Subcutaneous abdominal adipose tissue (tissue), 5 donors: Measurements from ENCODE around the gene SLC16A7.

ENCODE experiments used
- H3K27ac ChIP-seq: one replicate; pipeline ENCODE4 v1.7.0; 2013; ENCODE audit warnings: low read depth, mild to moderate bottlenecking, inconsistent platforms, low read length, moderate library complexity
- H3K27me3 ChIP-seq, 5 donors: one replicate each; pipeline ENCODE4 v1.7.0; 2013; ENCODE audit warnings: low read length in 5 of 5, inconsistent platforms in 1 of 5; ENCODE audit not compliant: control insufficient read depth in 5 of 5, insufficient read depth in 4 of 5
- H3K36me3 ChIP-seq, 5 donors: one replicate each; pipeline ENCODE4 v1.7.0; 2013; ENCODE audit warnings: low read length in 5 of 5; ENCODE audit not compliant: control insufficient read depth in 5 of 5, insufficient read depth in 5 of 5
- H3K4me1 ChIP-seq, 5 donors: one replicate each; pipeline ENCODE4 v1.7.0; 2013; ENCODE audit warnings: low read length in 5 of 5, mild to moderate bottlenecking in 3 of 5, moderate library complexity in 1 of 5; ENCODE audit not compliant: control insufficient read depth in 5 of 5, insufficient read depth in 5 of 5
- H3K4me3 ChIP-seq, 5 donors: one replicate each; pipeline ENCODE4 v1.7.0; 2013; ENCODE audit warnings: low read length in 5 of 5, low read depth in 1 of 5
- H3K9ac ChIP-seq, 5 donors: one replicate each; pipeline ENCODE4 v1.7.0; 2013; ENCODE audit warnings: low read length in 5 of 5, mild to moderate bottlenecking in 4 of 5, moderate library complexity in 3 of 5
- H3K9me3 ChIP-seq, 5 donors: one replicate each; pipeline ENCODE4 v1.7.0; 2013; ENCODE audit warnings: low read length in 5 of 5; ENCODE audit not compliant: control insufficient read depth in 5 of 5
- donor health status: healthy.
- donor health status: healthy.
- donor health status: healthy.
- donor health status: healthy.
- donor health status: healthy.

Gene SLC16A7

DNA sequence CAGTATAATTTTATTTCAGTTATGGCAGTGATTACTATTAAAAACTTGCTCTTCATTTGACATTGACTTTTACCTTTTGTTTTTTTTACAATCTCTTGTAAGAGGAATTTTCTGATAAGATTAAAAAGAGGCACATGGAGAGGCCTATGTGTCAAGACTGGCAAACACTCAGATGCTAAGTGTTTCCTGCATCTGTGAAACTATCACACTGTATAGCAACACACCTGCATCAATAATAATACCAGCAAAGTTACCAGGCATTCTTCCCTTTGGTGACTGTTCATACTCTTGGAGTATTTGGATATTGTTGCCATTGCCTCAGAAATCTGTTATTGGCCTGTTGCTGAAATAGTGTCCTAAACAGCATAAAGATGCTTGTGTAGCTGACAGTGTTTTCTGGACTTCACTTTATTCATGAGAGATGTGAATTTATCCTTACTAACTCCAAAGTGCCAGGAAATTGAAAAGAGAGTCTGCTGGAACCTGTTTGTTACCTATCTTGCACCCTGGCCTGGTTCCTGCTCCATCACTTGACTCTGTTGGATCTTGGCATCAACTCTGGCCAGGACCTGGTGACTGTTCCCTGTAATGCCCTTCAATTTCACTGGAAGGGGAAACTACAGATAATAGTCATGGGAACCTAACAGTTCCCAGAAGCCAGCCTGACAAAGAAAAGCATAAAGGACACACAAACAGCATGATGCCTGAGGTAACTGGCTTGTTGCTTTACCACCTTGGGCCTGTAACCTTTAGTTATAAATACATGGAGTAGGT is 19.8 kb downstream of the SLC16A7 start:
- peaks cover 0 to 8% (median under 1%) of the 10 kb centered on the region in 5 donors for H3K4me1 ChIP-seq
- no peaks in the 10 kb centered on the region for H3K27me3 ChIP-seq
- no peak overlapping the region for H3K4me3 ChIP-seq
- no peak overlapping the region for H3K27ac ChIP-seq
- peaks cover 0 to 13% (median 6%) of the 10 kb centered on the region in 5 donors for H3K36me3 ChIP-seq
- H3K9me3 ChIP-seq, result peaks cover 0 to 24% (median 9%) of the 10 kb centered on the region in 5 donors
- no peak overlapping the region for H3K9ac ChIP-seq

GRCh38 chr12:59619461-59620240 is 23.8 kb downstream of the SLC16A7 start:
- Histone ChIP-seq H3K4me1 (peaks cover 0 to 8% (median 6%) of the 10 kb centered on the region in 5 donors), H3K9me3 (no peaks in the 10 kb centered on the region), H3K27ac (no peak overlapping the region), H3K36me3 (no peaks in the 10 kb centered on the region), H3K9ac (no peak overlapping the region), H3K4me3 (no peak overlapping the region), H3K27me3 (no peaks in the 10 kb centered on the region)

- Histone ChIP-seq H3K9me3 (no peaks in the 10 kb centered on the region), H3K36me3 (no peaks in the 10 kb centered on the region), H3K4me3 (peak overlapping the region in 1 of 5 donors; percentile 1), H3K27ac (no peak overlapping the region), H3K9ac (no peak overlapping the region), H3K4me1 (peaks cover 0 to 14% (median 6%) of the 10 kb centered on the region in 5 donors), H3K27me3 (no peaks in the 10 kb centered on the region)
Measured at GRCh38 chr12:59620326-59620725, 24.5 kb downstream of the SLC16A7 start.

- no peaks in the 10 kb centered on the region for H3K27me3 ChIP-seq
- peaks cover 0 to 23% (median 6%) of the 10 kb centered on the region in 5 donors for H3K4me1 ChIP-seq
- no peaks in the 10 kb centered on the region for H3K9me3 ChIP-seq
- no peak overlapping the region for H3K4me3 ChIP-seq
- H3K36me3 ChIP-seq, result no peaks in the 10 kb centered on the region
- H3K27ac ChIP-seq, result no peak overlapping the region
- no peak overlapping the region for H3K9ac ChIP-seq
Measured at GRCh38 chr12:59624732-59625460, 29.1 kb downstream of the SLC16A7 start.

- Histone ChIP-seq H3K27me3 (no peaks in the 10 kb centered on the region), H3K36me3 (no peaks in the 10 kb centered on the region), H3K9ac (no peak overlapping the region), H3K9me3 (no peaks in the 10 kb centered on the region), H3K4me1 (peaks cover 0 to 33% (median 0%) of the 10 kb centered on the region in 5 donors), H3K4me3 (no peak overlapping the region), H3K27ac (no peak overlapping the region)
Measured at GRCh38 chr12:59626382-59626781, 30.6 kb downstream of the SLC16A7 start.

- H3K9me3 ChIP-seq, result no peaks in the 10 kb centered on the region
- H3K36me3 ChIP-seq, result no peaks in the 10 kb centered on the region
Measured at GRCh38 chr12:59627582-59627981, 31.8 kb downstream of the SLC16A7 start.

DNA sequence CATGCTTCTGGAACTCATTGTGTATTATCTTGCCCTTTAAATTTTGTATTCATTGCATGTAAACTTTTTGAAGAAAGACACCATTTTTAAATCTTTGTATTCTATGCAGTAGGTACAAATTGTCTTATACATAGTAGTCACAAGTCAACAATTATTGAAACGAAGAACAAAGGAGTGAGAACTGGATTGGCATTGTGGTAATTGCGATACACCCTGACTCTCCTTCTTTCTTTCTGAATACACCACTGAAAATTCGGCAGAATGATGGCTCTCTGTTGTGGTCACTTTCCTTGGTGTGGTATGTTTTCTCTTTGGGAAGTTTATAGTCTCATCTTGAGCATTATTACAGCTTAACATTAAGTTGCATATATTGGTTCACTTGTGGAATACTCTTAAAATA is 34.1 kb downstream of the SLC16A7 start:
- H3K9me3 ChIP-seq, result no peaks in the 10 kb centered on the region
- no peaks in the 10 kb centered on the region for H3K27me3 ChIP-seq
- H3K27ac ChIP-seq, result peak overlapping the region; percentile 19
- no peak overlapping the region for H3K9ac ChIP-seq
- H3K36me3 ChIP-seq, result no peaks in the 10 kb centered on the region
- no peak overlapping the region for H3K4me3 ChIP-seq
- H3K4me1 ChIP-seq, result peaks cover 0 to 54% (median 12%) of the 10 kb centered on the region in 5 donors

More at GRCh38 chr12:59627582-59627981, 31.8 kb downstream of the SLC16A7 start:
- no peak overlapping the region for H3K27ac ChIP-seq
- no peak overlapping the region for H3K4me3 ChIP-seq
- no peaks in the 10 kb centered on the region for H3K27me3 ChIP-seq
- H3K9ac ChIP-seq, result no peak overlapping the region
- peaks cover 0 to 44% (median 3%) of the 10 kb centered on the region in 5 donors for H3K4me1 ChIP-seq

DNA sequence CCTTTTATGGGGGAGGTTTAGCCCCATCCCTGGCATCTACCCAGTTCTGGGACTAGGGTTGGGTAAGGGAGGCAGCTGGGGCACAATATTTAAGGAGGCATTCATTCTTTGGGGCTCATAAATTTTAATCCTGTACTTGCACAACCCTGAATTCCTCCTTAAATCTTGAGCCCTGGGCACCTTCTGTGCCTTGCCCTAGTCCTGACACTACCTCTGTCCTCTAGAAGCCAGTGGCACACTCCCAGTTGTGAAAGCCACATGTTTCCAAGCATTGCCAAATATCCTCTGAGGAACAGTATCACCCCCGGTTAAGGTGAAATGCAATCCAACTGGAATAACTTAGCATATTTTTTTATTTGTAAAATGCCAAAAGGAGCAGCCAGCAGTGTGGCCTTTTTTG is 36.6 kb downstream of the SLC16A7 start:
- H3K36me3 ChIP-seq, result no peaks in the 10 kb centered on the region
- H3K27me3 ChIP-seq, result no peaks in the 10 kb centered on the region
- no peak overlapping the region for H3K4me3 ChIP-seq
- H3K9ac ChIP-seq, result no peak overlapping the region
- H3K4me1 ChIP-seq, result peaks cover 0 to 36% (median 12%) of the 10 kb centered on the region in 5 donors
- H3K27ac ChIP-seq, result peak overlapping the region; percentile 71
- H3K9me3 ChIP-seq, result no peaks in the 10 kb centered on the region

- peaks cover 0 to 36% (median 12%) of the 10 kb centered on the region in 5 donors for H3K4me1 ChIP-seq
- no peaks in the 10 kb centered on the region for H3K36me3 ChIP-seq
- H3K4me3 ChIP-seq, result no peak overlapping the region
Measured at GRCh38 chr12:59634254-59634653, 38.4 kb downstream of the SLC16A7 start.

More at GRCh38 chr12:59634254-59634653, 38.4 kb downstream of the SLC16A7 start:
- H3K9ac ChIP-seq, result no peak overlapping the region
- H3K27ac ChIP-seq, result no peak overlapping the region
- no peaks in the 10 kb centered on the region for H3K9me3 ChIP-seq
- no peaks in the 10 kb centered on the region for H3K27me3 ChIP-seq
